Epithelial cell of umbilical artery (primary cell): Measurements from ENCODE around the gene FARP2. TPM values are rescaled to one million over a fixed set of nuclear protein-coding genes. Genes with fewer than 3 reads are reported as not detected.

Experiments used
- total RNA-seq: library from RNA; depleted of rRNA; stranded (reverse); fragments of >200 nt; gene quantifications from 2 replicates; pipeline ENCODE4 v1.2.3, GENCODE V29; 2014

Gene FARP2
- total RNA-seq, result 29.6 and 31.3 TPM in 2 replicates

DNA sequence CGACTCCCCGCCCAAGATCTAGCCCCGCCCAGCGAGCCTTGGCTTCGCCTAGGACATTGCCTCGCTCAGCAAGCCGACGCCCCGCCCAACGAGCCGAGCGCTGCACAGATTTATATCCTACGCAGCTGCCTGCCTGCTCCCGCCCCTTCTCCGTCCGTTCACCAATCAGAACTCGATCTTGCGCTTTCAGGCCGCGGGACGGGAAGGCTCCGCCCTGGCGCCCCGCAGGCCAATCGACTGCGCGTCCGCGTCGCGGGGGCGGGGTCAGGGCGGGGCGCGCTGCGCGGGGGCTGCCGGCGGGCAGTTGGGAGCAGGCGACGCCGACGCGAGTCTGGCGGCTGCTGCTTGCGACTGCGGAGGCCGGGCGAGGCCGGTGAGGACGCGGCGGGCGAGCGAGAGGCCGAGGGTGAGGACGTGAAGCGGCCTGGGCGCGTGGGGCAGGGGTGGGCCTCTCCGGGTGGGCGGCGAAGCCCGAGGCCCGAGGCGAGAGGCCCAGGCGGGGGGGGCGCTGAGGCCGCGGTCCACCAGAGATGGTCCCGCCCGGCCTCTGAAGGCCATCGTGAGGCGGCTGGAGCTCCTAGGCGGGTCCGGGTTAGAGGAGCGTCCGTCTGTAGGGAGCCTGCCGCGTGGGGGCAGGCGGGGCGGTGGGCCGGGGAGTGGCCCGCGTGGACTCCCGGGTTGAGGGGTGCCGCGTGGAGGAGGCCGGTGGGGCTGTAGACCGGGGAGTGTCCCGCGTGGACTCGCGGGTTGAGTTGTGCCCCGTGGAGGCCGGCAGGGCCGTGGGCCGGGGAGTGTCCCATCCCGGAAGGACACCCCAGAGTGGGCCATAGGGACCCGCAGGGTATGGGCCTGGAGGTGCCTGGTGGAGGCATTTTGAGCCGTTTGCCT, at the start of gene FARP2:
Gene FARP2 (plus strand): TSS at position 303 of the 888 bp plus-strand sequence. CDS start 16,823 bp downstream, outside the sequence.

DNA sequence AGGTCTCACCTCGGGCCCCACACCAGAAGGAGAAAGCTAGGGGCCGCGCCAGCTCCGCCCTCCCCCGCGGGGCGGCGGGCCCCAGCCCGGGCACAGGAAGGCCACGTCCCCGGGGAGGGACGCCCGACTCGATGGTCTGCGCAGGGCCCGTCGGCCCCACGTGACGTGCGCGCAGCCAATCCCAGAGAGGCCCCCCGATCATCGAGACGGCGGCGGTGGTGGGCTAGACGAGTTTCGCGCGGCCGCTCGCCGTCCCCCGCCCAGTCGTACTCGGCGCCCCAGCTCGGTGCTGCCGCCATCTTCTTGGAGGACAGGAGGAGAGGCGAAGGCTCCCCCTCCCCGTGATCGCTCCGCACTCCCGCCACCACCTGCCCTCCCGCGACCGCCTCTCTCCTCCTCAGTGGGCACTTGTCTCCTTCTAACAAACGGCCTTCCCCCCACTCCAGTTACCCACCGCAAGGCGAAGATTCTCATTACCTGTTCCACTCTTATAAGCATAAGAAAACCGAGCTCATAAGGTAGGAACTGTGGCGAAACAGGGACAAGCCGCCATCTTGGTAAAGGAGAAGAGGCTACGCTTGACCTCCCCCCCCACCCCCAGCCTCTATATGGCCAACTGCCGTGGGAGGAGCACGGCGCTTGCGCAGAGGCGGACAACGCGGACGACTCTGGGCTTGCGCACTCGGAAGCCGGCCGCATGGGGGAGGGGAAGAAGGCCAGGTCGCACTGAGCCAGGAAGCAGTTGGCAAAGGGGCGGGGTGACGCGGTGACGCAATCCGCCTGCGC, 40.8 kb upstream of the FARP2 start, which contains the start of gene HDLBP:
Gene HDLBP (minus strand): TSS at position 580 of the 786 bp plus-strand sequence. CDS start 48,803 bp downstream, outside the sequence.

GRCh38 chr2:241315879-241316631, 40.0 kb upstream of the FARP2 start, which contains the start of gene SEPTIN2:
SEPTIN2 (plus strand) TSS chr2:241315925; CDS start chr2:241324233, 8,308 bp downstream.

DNA sequence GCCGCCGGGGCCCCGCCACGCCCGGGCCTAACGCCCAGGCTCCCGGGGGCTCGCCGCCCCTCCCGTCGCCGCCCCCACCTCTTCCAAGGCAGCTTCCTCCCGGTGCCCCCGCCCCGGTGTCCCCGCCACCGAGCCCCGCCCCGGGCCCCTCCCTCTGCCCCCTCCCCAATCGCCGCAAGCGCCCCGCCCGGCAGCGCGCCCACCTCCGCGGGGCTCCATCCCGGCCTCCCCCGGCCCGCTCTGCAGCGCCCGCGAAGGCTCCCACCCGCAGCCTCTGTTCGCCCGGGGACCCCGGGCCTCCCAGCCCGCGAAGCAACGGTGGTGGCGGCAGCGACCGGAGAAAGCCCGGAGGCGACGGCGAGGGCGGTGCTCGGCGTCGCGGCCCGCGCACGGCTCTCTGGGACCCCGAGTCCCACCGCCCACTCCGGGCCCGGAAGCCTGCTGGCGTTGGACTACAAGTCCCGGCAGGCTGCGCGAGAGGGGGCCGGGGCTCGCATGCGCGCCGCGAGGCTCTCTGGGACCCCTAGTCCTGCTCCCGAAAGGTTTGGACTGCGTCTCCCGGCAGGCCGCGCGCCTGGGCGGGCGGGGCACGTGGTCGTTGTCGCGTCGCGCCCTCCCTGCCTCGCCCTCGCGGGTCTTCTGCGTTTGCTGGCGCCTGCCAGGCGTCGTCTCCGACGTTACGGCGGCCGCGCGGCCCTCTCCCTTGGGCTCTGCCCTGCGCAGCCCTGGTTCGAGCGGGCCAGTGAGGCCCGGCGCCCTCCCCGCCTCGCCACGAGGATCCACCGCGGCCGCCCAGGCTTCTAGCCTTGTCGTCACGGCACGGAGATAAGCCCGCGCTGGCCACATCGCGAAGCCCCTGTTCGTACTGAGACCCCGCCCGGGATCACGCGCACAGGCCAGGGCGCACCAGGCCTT, 152.4 kb downstream of the FARP2 start, which contains the start of gene STK25:
Gene STK25 (minus strand): TSS at position 345 of the 915 bp plus-strand sequence. CDS start 549 bp downstream, outside the sequence.

Other genes with a start within 250 kb of the FARP2 start
- gene PASK, start 206.8 kb upstream of the FARP2 start, total RNA-seq, result 6.2 TPM in 2 replicates
- 43.5 and 71.7 TPM in 2 replicates for gene PPP1R7, start 205.8 kb upstream of the FARP2 start, total RNA-seq
- 0.15 and 0.65 TPM in 2 replicates for gene ANO7, start 167.6 kb upstream of the FARP2 start, total RNA-seq
- gene HDLBP, start 40.6 kb upstream of the FARP2 start, total RNA-seq, result 480 and 682 TPM in 2 replicates
- gene SEPTIN2, start 40.4 kb upstream of the FARP2 start, total RNA-seq, result 438 and 487 TPM in 2 replicates
- 308 and 341 TPM in 2 replicates for gene STK25, start 152.3 kb downstream of the FARP2 start, total RNA-seq
- 34.4 and 43.9 TPM in 2 replicates for gene BOK, start 202.5 kb downstream of the FARP2 start, total RNA-seq